Activated CD4-positive, alpha-beta memory T cell treated with anti-CD3 and anti-CD28 coated beads, Interleukin-2, amount 10 ng/mL, durations not matched to agents 7 days and 5 days (primary cell): ENCODE measurements around the gene TAS2R20. TPM values are rescaled to one million over a fixed set of nuclear protein-coding genes. Genes with fewer than 3 reads are reported as not detected.

Source experiments
- CTCF ChIA-PET: fragments of 350-600 bp; sonication (Branson Sonifier 250); formaldehyde crosslinking; loops from one replicate; lab custom pipeline; 2021; ENCODE audit warnings: antibody characterized with exemption, inconsistent platforms; lab: Charles Lee
- POLR2A ChIA-PET: fragments of 350-600 bp; sonication (Branson Sonifier 250); formaldehyde crosslinking; loops from one replicate; lab custom pipeline; 2021; ENCODE audit warnings: antibody characterized with exemption; lab: Charles Lee
- DNase-seq: peaks from one replicate; pipeline ENCODE4 v3.0.0-alpha.2; 2020
- H3K27ac Mint-ChIP-seq: one replicate; pipeline ENCODE4 v1.8.0; 2021; ENCODE audit warnings: mild to moderate bottlenecking, mixed read lengths
- H3K27me3 Mint-ChIP-seq: one replicate; pipeline ENCODE4 v1.8.0; 2021; ENCODE audit warnings: mixed read lengths
- H3K36me3 Mint-ChIP-seq: one replicate; pipeline ENCODE4 v1.8.0; 2021; ENCODE audit warnings: low read depth, mixed read lengths
- H3K4me1 Mint-ChIP-seq: one replicate; pipeline ENCODE4 v1.8.0; 2021; ENCODE audit warnings: mixed read lengths
- H3K4me3 Mint-ChIP-seq: one replicate; pipeline ENCODE4 v1.8.0; 2021; ENCODE audit warnings: mild to moderate bottlenecking, mixed read lengths
- H3K9me3 Mint-ChIP-seq: one replicate; pipeline ENCODE4 v1.8.0; 2021; ENCODE audit warnings: mixed read lengths
- total RNA-seq, 2 experiments: library from RNA; stranded (reverse); gene quantifications; one replicate each; pipeline ENCODE4 v1.2.3, GENCODE V29; 2021

Gene TAS2R20
- total RNA-seq, 2 experiments from 2014 or later = 0.50 to 0.78 TPM

DNA sequence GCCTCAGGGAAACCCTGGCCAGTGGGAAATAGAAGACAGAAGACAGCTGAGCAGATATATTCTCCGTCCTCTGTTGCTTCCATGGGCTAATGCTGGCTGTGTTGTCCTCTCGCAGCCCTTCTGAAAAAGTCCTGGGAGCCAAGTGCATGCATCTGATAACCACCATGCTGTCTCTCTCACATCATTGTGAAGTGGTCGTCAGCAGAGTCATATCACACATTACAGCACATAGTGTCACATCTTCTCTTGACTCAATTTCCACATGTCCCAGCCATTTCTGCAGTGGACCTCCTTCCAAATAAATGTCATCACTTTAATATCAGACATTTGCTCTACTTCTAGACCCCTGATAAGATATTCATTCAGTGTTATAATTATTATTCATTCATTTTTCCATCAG lies 3.8 kb downstream of the TAS2R20 start:
- Mint-ChIP-seq H3K27ac (no peak overlapping the region), H3K9me3 (peaks cover 9% of the 10 kb centered on the region), H3K36me3 (peaks cover 12% of the 10 kb centered on the region), H3K27me3 (no peaks in the 10 kb centered on the region), H3K4me1 (no peaks in the 10 kb centered on the region), H3K4me3 (no peak overlapping the region)
- CTCF ChIA-PET = no interaction called here
- POLR2A ChIA-PET = no interaction called here
- DNase-seq = no peak

DNA sequence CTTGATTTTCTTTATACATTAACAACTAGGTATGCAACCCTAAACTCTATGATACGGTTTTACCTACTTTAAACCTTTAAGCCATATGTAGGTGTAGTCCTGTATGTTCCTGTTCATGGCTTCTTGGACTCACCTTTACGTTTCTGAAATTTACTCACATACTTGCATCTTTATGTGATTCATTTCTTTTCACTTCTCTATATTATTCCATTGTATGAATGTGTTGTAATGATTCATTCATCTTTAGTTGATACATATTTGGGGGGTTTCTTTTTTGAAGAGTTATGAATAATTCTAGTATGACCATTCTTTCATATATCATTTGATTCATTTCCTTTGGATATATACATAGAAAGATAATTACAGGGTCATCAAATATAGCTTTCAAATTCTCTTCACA lies 9.0 kb downstream of the TAS2R20 start:
- Mint-ChIP-seq H3K9me3 (peaks cover 11% of the 10 kb centered on the region), H3K27me3 (peaks cover 4% of the 10 kb centered on the region), H3K27ac (no peak overlapping the region), H3K4me3 (no peak overlapping the region), H3K36me3 (peaks cover 10% of the 10 kb centered on the region), H3K4me1 (no peaks in the 10 kb centered on the region)
- CTCF ChIA-PET = no interaction called here
- DNase-seq = no peak
- POLR2A ChIA-PET = interaction anchor here (0.5 kb wide), 1 partner anchor 826 kb away, joined by 3 read pairs; no protein-coding TSS in a partner anchor

DNA sequence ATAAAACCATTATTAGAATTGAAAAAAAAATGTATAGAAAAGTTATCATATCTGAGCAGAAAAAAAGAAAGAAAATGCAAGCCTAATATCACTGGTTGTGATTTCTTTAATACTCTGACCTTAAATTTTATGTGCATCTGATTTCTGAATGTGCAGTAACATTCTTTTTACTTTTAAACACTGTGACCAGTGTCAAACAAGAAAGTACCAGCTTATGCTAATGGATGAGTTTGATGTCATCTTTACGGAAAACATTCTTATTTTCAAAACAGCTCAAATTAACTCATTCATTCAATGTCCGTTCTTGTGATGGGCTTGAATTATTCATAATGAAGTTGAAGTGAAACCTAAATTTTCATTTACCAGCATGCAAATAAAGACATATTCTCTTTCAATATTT lies 11.3 kb downstream of the TAS2R20 start, which contains the start of gene TAS2R50:
Gene TAS2R50, minus strand, starts transcription at position 101 of the 400 bp plus-strand sequence. Its CDS starts 52 bp downstream, at position 49.
- Mint-ChIP-seq H3K4me1 (peaks cover 17% of the 10 kb centered on the region), H3K27me3 (peaks cover 9% of the 10 kb centered on the region), H3K4me3 (no peak within 1 kb of the TSS), H3K9me3 (peaks cover 11% of the 10 kb centered on the region), H3K27ac (no peak within 1 kb of the TSS), H3K36me3 (peaks cover 10% of the 10 kb centered on the region)
- ChIA-PET CTCF (no interaction called here), POLR2A (no interaction called here)
- no peak for DNase-seq

GRCh38 chr12:10982244-10982643 lies 15.9 kb downstream of the TAS2R20 start:
- Mint-ChIP-seq H3K4me3 (no peak overlapping the region), H3K27ac (no peak overlapping the region), H3K4me1 (peaks cover 18% of the 10 kb centered on the region), H3K36me3 (peaks cover 4% of the 10 kb centered on the region), H3K27me3 (peaks cover 33% of the 10 kb centered on the region), H3K9me3 (no peaks in the 10 kb centered on the region)
- peak; percentile 55 for DNase-seq
- ChIA-PET POLR2A (interaction anchor here (1.7 kb wide), 1 partner anchor 189 kb away, joined by 6 read pairs; the partner anchor contains the start of gene SMIM10L1), CTCF (no interaction called here)

GRCh38 chr12:10974965-10975364 lies 23.1 kb downstream of the TAS2R20 start:
- Mint-ChIP-seq H3K9me3 (no peaks in the 10 kb centered on the region), H3K4me3 (no peak overlapping the region), H3K36me3 (peaks cover 4% of the 10 kb centered on the region), H3K27ac (no peak overlapping the region), H3K4me1 (no peaks in the 10 kb centered on the region), H3K27me3 (peaks cover 25% of the 10 kb centered on the region)
- ChIA-PET CTCF (no interaction called here), POLR2A (no interaction called here)
- no peak for DNase-seq

- DNase-seq = no peak
- Mint-ChIP-seq H3K27me3 (no peaks in the 10 kb centered on the region), H3K4me3 (no peak overlapping the region), H3K27ac (no peak overlapping the region), H3K9me3 (no peaks in the 10 kb centered on the region), H3K36me3 (no peaks in the 10 kb centered on the region), H3K4me1 (no peaks in the 10 kb centered on the region)
- ChIA-PET POLR2A (no interaction called here), CTCF (no interaction called here)
Observed at GRCh38 chr12:10968765-10969456, 29.2 kb downstream of the TAS2R20 start.

DNA sequence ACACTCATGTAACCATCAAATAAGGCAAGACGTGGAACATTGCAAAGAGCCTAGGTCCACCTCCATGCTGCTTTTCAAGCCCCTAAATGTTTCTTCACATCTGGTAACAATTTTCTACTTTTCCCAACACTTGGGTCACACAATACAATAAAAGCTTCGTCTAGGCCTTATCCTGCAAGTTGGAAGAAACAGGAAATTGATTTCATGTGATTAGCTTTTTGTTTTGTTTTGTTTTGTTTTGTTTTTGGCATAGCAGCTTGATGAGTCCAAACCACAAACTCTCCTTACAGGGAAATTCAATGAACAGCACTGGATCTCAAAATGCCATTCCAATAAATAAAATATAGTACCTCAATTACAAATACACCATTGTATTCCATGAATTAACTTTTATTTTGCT lies 30.7 kb downstream of the TAS2R20 start:
- POLR2A ChIA-PET = no interaction called here
- no peaks in the 10 kb centered on the region for H3K4me1 Mint-ChIP-seq
- H3K9me3 Mint-ChIP-seq = no peaks in the 10 kb centered on the region
- H3K27me3 Mint-ChIP-seq = no peaks in the 10 kb centered on the region
- CTCF ChIA-PET = no interaction called here
- H3K4me3 Mint-ChIP-seq = no peak overlapping the region
- no peaks in the 10 kb centered on the region for H3K36me3 Mint-ChIP-seq
- H3K27ac Mint-ChIP-seq = no peak overlapping the region
- no peak for DNase-seq

GRCh38 chr12:10966314-10966713 lies 31.8 kb downstream of the TAS2R20 start:
- H3K4me3 Mint-ChIP-seq = no peak overlapping the region
- no peaks in the 10 kb centered on the region for H3K36me3 Mint-ChIP-seq
- no peaks in the 10 kb centered on the region for H3K9me3 Mint-ChIP-seq
- H3K27ac Mint-ChIP-seq = no peak overlapping the region
- POLR2A ChIA-PET = no interaction called here
- H3K27me3 Mint-ChIP-seq = no peaks in the 10 kb centered on the region
- DNase-seq = no peak
- CTCF ChIA-PET = no interaction called here
- no peaks in the 10 kb centered on the region for H3K4me1 Mint-ChIP-seq

- H3K4me3 Mint-ChIP-seq = no peak overlapping the region
- H3K27me3 Mint-ChIP-seq = no peaks in the 10 kb centered on the region
- no peak for DNase-seq
- no peaks in the 10 kb centered on the region for H3K36me3 Mint-ChIP-seq
- peaks cover 2% of the 10 kb centered on the region for H3K4me1 Mint-ChIP-seq
- H3K9me3 Mint-ChIP-seq = no peaks in the 10 kb centered on the region
- POLR2A ChIA-PET = no interaction called here
- H3K27ac Mint-ChIP-seq = no peak overlapping the region
- CTCF ChIA-PET = no interaction called here
Observed at GRCh38 chr12:10965476-10965875, 32.6 kb downstream of the TAS2R20 start.

DNA sequence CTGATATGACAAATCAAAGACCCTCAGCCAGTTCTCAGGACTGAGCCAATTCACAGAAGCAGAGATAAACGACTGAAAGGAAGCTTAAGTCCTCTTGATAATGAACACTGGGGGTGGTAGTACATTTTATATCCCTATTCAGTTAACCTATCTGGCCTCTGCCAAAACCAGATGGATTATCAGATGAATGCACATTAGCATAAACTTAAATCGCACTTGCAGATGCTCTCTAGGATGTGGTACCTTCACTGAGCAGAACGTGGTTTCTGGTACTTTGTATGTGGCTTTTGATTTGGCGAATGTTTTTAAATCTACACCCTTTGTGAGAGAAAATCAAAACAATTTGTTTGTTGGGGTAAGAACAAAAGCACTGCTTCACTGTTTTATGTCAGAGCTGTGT lies 37.9 kb downstream of the TAS2R20 start:
- POLR2A ChIA-PET = no interaction called here
- CTCF ChIA-PET = interaction anchor here (1.4 kb wide), 1 partner anchor 240 kb away, joined by 6 read pairs; no protein-coding TSS in a partner anchor
- H3K36me3 Mint-ChIP-seq = peaks cover 3% of the 10 kb centered on the region

GRCh38 chr12:10959804-10960203 lies 38.3 kb downstream of the TAS2R20 start:
- H3K36me3 Mint-ChIP-seq = peaks cover 3% of the 10 kb centered on the region
- POLR2A ChIA-PET = no interaction called here
- no peak overlapping the region for H3K27ac Mint-ChIP-seq
- DNase-seq = no peak
- H3K9me3 Mint-ChIP-seq = no peaks in the 10 kb centered on the region
- H3K4me1 Mint-ChIP-seq = peaks cover 21% of the 10 kb centered on the region
- H3K27me3 Mint-ChIP-seq = no peaks in the 10 kb centered on the region
- CTCF ChIA-PET = interaction anchor here (1.4 kb wide), 1 partner anchor 240 kb away, joined by 6 read pairs; no protein-coding TSS in a partner anchor
- H3K4me3 Mint-ChIP-seq = no peak overlapping the region

More for the DNA sequence above, 37.9 kb downstream of the TAS2R20 start:
- H3K4me1 Mint-ChIP-seq = peaks cover 21% of the 10 kb centered on the region
- no peak overlapping the region for H3K27ac Mint-ChIP-seq
- no peak overlapping the region for H3K4me3 Mint-ChIP-seq
- no peaks in the 10 kb centered on the region for H3K9me3 Mint-ChIP-seq
- no peak for DNase-seq
- no peaks in the 10 kb centered on the region for H3K27me3 Mint-ChIP-seq

DNA sequence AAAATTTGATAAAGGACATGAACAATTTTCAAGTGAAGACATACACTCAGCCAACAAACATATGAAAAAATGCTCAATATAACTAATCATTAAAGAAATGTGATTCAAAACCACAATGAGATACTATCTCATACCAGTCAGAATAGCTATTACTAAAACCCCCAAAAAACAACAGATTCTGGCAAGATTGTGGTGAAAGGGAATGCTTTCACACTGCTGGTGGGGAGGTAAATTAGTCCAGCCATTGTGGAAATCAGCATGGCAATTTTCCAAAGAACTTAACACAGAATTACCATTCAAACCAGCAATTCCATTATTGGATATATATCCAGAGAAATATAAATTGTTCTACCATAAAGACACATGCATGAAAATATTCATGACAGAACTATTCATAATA lies 40.4 kb downstream of the TAS2R20 start:
- peaks cover 2% of the 10 kb centered on the region for H3K9me3 Mint-ChIP-seq
- H3K4me3 Mint-ChIP-seq = no peak overlapping the region
- peaks cover 24% of the 10 kb centered on the region for H3K4me1 Mint-ChIP-seq
- peaks cover 3% of the 10 kb centered on the region for H3K36me3 Mint-ChIP-seq
- ChIA-PET CTCF (no interaction called here), POLR2A (no interaction called here)
- DNase-seq = no peak
- no peaks in the 10 kb centered on the region for H3K27me3 Mint-ChIP-seq
- H3K27ac Mint-ChIP-seq = no peak overlapping the region

- H3K9me3 Mint-ChIP-seq = peaks cover 5% of the 10 kb centered on the region
- H3K27ac Mint-ChIP-seq = no peak overlapping the region
- no peaks in the 10 kb centered on the region for H3K27me3 Mint-ChIP-seq
- H3K36me3 Mint-ChIP-seq = peaks cover 3% of the 10 kb centered on the region
- H3K4me3 Mint-ChIP-seq = no peak overlapping the region
- H3K4me1 Mint-ChIP-seq = peaks cover 24% of the 10 kb centered on the region
- ChIA-PET POLR2A (no interaction called here), CTCF (no interaction called here)
- no peak for DNase-seq
Observed at GRCh38 chr12:10956085-10956484, 42.0 kb downstream of the TAS2R20 start.

DNA sequence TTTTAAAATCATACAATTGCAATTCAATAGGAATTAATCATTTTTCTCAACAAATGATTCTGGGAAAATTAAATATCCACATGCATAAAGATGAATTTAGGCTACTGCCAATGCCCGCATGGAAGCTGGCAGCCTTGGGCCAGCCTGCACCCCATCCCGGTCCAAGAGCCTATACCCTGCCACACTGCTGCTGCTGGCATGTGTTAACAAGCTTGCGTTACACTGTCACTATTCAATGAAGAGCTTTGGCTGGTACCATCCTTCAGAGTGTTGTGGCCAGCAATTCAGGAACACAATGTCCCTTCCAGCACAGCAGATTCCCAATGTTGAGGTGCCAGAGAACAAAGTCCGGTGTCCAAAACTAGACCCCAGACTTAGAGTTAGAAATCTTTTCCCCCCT lies 45.5 kb downstream of the TAS2R20 start:
- ChIA-PET POLR2A (no interaction called here), CTCF (no interaction called here)
- Mint-ChIP-seq H3K4me1 (peaks cover 13% of the 10 kb centered on the region), H3K36me3 (peaks cover 4% of the 10 kb centered on the region), H3K9me3 (peaks cover 16% of the 10 kb centered on the region), H3K27ac (no peak overlapping the region), H3K4me3 (no peak overlapping the region), H3K27me3 (no peaks in the 10 kb centered on the region)
- no peak for DNase-seq
